Measurements from ENCODE around the gene GPHN. TPM values are rescaled to one million over a fixed set of nuclear protein-coding genes. Genes with fewer than 3 reads are reported as not detected.
A peak's percentile ranks its signal among the peaks of the same experiment; 100 is the strongest.

GPHN gene
- total RNA-seq, 3 donors from 2014 or later = 32.8 to 57.0 (median 38.1) TPM

- Histone ChIP-seq H3K36me3 (ENCODE audit: low read depth) (no peaks in the 10 kb centered on the region), H3K9me3 (no peaks in the 10 kb centered on the region), H3K4me3 (no peak overlapping the region), H3K4me1 (ENCODE audit: low read depth) (no peaks in the 10 kb centered on the region)
- ATAC-seq = peak; percentile 84
- intact Hi-C loops (cut with DNase I, micrococcal nuclease) = no loop called here
- DNase-seq = peak in 2 of 3 donors; percentile 42 to 65
- no peak for TF ChIP-seq CTCF (IDR thresholded peaks at IDR 0.05)
Observed at GRCh38 chr14:66624336-66624937, 116.5 kb downstream of the GPHN start.

- no peaks in the 10 kb centered on the region for H3K36me3 ChIP-seq (ENCODE audit: low read depth)
- TF ChIP-seq CTCF (IDR thresholded peaks at IDR 0.05) = no peak
- ATAC-seq (no peak), DNase-seq (no peak)
- no peak overlapping the region for H3K4me3 ChIP-seq
- intact Hi-C loops (cut with DNase I, micrococcal nuclease) = no loop called here
- H3K4me1 ChIP-seq (ENCODE audit: low read depth) = no peaks in the 10 kb centered on the region
- H3K9me3 ChIP-seq = no peaks in the 10 kb centered on the region
Observed at GRCh38 chr14:66628636-66629035, 120.7 kb downstream of the GPHN start.

GRCh38 chr14:66629499-66629898, 121.6 kb downstream of the GPHN start:
- ATAC-seq (no peak), DNase-seq (no peak)
- Histone ChIP-seq H3K9me3 (no peaks in the 10 kb centered on the region), H3K4me3 (no peak overlapping the region), H3K4me1 (ENCODE audit: low read depth) (no peaks in the 10 kb centered on the region), H3K36me3 (ENCODE audit: low read depth) (no peaks in the 10 kb centered on the region)
- TF ChIP-seq CTCF (IDR thresholded peaks at IDR 0.05) = no peak
- intact Hi-C loops (cut with DNase I, micrococcal nuclease) = no loop called here

- no peaks in the 10 kb centered on the region for H3K4me1 ChIP-seq (ENCODE audit: low read depth)
- no peak overlapping the region for H3K4me3 ChIP-seq
- TF ChIP-seq CTCF (IDR thresholded peaks at IDR 0.05) = no peak
- DNase-seq (no peak), ATAC-seq (no peak)
- H3K36me3 ChIP-seq (ENCODE audit: low read depth) = no peaks in the 10 kb centered on the region
- intact Hi-C loops (cut with DNase I, micrococcal nuclease) = no loop called here
- no peaks in the 10 kb centered on the region for H3K9me3 ChIP-seq
Observed at GRCh38 chr14:66634876-66635275, 126.9 kb downstream of the GPHN start.

- TF ChIP-seq CTCF (IDR thresholded peaks at IDR 0.05) = no peak
- intact Hi-C loops (cut with DNase I, micrococcal nuclease) = no loop called here
- no peak for ATAC-seq
Observed at GRCh38 chr14:66635435-66635834, 127.5 kb downstream of the GPHN start.

GRCh38 chr14:66636240-66636639, 128.3 kb downstream of the GPHN start:
- no peaks in the 10 kb centered on the region for H3K36me3 ChIP-seq (ENCODE audit: low read depth)
- intact Hi-C loops (cut with DNase I, micrococcal nuclease) = no loop called here
- no peak overlapping the region for H3K4me3 ChIP-seq
- H3K9me3 ChIP-seq = no peaks in the 10 kb centered on the region
- no peak for TF ChIP-seq CTCF (IDR thresholded peaks at IDR 0.05)
- H3K4me1 ChIP-seq (ENCODE audit: low read depth) = no peaks in the 10 kb centered on the region
- DNase-seq = no peak
- ATAC-seq = no peak

More at GRCh38 chr14:66635435-66635834, 127.5 kb downstream of the GPHN start:
- Histone ChIP-seq H3K4me3 (no peak overlapping the region), H3K9me3 (no peaks in the 10 kb centered on the region), H3K4me1 (ENCODE audit: low read depth) (no peaks in the 10 kb centered on the region), H3K36me3 (ENCODE audit: low read depth) (no peaks in the 10 kb centered on the region)
- DNase-seq = no peak

All from mucosa of descending colon (tissue), 3 donors.